ENCODE measurements around the gene GALNTL6. TPM values are rescaled to one million over a fixed set of nuclear protein-coding genes. Genes with fewer than 3 reads are reported as not detected.

GALNTL6 gene
- total RNA-seq, 8 experiments from 2014 or later, result 2.4 to 22.2 (median 14.2) TPM

- no peak overlapping the region for H3K4me3 ChIP-seq
- no peak overlapping the region for H3K27ac ChIP-seq
- WGBS, 10 experiments, result 60 to 100% (median 85%) methylated on average over 1 to 4 of the region's 4 CpGs
- H3K4me1 ChIP-seq (replicated peaks in 1 of 2), result peaks cover 0 to 2% of the 10 kb centered on the region in 2 donors
- no peak for ATAC-seq (replicated peaks in 6 of 8)
- in situ Hi-C loops (cut with MboI; ENCODE audit: low pct_unique_long_range_greater_than_20kb in 2 of 9, low sequenced_read_pairs in 9 of 9, unreplicated experiment in 9 of 9), result no loop called here
These were observed 1182.0 kb downstream of the GALNTL6 start for GRCh38 chr4:172995161-172995560.

GRCh38 chr4:172995704-172996103, 1182.5 kb downstream of the GALNTL6 start:
- no peak overlapping the region for H3K27ac ChIP-seq

GRCh38 chr4:172996571-172997216, 1183.5 kb downstream of the GALNTL6 start:
- H3K4me3 ChIP-seq, result no peak overlapping the region
- in situ Hi-C loops (cut with MboI; ENCODE audit: low pct_unique_long_range_greater_than_20kb in 2 of 9, low sequenced_read_pairs in 9 of 9, unreplicated experiment in 9 of 9), result no loop called here
- ATAC-seq (replicated peaks in 6 of 8), result peak in 7 of 8 experiments; percentile 42 to 93 (median 66)
- WGBS, 10 experiments, result 33 to 100% (median 80%) methylated on average over 1 to 4 of the region's 4 CpGs
- H3K4me1 ChIP-seq (replicated peaks in 1 of 2), result peaks cover 0 to 2% of the 10 kb centered on the region in 2 donors
- no peak overlapping the region for H3K27ac ChIP-seq

More at GRCh38 chr4:172995704-172996103, 1182.5 kb downstream of the GALNTL6 start:
- in situ Hi-C loops (cut with MboI; ENCODE audit: low pct_unique_long_range_greater_than_20kb in 2 of 9, low sequenced_read_pairs in 9 of 9, unreplicated experiment in 9 of 9), result no loop called here
- H3K4me1 ChIP-seq (replicated peaks in 1 of 2), result peaks cover 0 to 2% of the 10 kb centered on the region in 2 donors
- no peak for ATAC-seq (replicated peaks in 6 of 8)
- H3K4me3 ChIP-seq, result no peak overlapping the region
- 71 to 100% (median 86%) methylated on average over 1 of the region's 1 CpG; no CpG with 5 or more reads in 4 of the 10 experiments for WGBS, 10 experiments

GRCh38 chr4:172997217-172997609, 1184.0 kb downstream of the GALNTL6 start:
- no peak for ATAC-seq (replicated peaks in 6 of 8)
- Histone ChIP-seq H3K4me3 (no peak overlapping the region), H3K27ac (no peak overlapping the region), H3K4me1 (replicated peaks in 1 of 2) (peaks cover 0 to 2% of the 10 kb centered on the region in 2 donors)
- in situ Hi-C loops (cut with MboI; ENCODE audit: low pct_unique_long_range_greater_than_20kb in 2 of 9, low sequenced_read_pairs in 9 of 9, unreplicated experiment in 9 of 9), result no loop called here
- 52 to 100% (median 84%) methylated on average over 2 to 6 of the region's 6 CpGs; no CpG with 5 or more reads in 2 of the 10 experiments for WGBS, 10 experiments

- Histone ChIP-seq H3K4me1 (replicated peaks in 1 of 2) (peaks cover 0 to 2% of the 10 kb centered on the region in 2 donors), H3K27ac (no peak overlapping the region), H3K4me3 (no peak overlapping the region)
- in situ Hi-C loops (cut with MboI; ENCODE audit: low pct_unique_long_range_greater_than_20kb in 2 of 9, low sequenced_read_pairs in 9 of 9, unreplicated experiment in 9 of 9), result no loop called here
- ATAC-seq (replicated peaks in 6 of 8), result no peak
These were observed 1184.7 kb downstream of the GALNTL6 start for GRCh38 chr4:172997856-172998255.

DNA sequence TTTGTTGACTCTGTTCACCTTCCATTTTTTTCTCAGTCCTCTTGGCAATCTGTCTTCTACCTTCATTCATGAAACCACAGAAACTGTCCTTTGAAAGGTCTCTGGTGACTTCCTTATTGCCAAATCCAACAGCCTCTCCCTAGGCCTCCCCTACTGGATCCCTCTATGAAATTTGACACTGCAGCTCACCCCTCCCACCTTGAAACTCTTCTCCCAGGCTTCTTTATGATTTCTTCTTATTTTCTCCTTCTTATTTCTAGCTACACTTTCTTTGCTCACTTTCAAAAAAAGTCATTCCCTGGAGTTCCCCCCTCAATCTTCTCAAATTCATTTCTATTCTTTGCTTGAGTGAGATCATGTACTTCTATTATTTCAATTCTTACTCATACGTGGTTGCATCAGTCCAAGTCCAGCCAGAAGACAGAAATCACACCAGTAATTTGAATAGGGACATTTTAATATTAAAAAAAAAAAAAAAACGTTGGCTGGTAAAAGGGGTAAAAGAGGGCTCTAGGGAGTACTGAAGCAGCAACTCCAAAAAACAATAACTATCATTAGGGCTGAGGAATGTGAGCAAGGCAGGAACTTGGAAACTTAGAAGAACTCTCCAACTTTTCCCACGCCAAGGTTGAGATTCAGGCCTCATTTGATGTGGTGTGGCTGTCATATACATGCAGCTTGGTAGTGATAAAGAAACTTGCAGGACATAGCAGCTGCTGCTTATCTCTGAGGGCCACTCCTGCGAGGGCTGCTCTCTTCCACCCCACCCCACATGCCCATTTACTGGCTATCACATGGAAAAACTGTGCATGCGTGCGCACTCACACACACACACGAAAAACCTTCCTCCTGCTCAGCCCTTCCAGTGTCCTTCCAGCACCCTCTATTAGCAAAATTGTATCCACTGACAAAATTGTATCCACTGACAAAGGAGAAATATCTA, 1185.6 kb downstream of the GALNTL6 start:
- in situ Hi-C loops (cut with MboI; ENCODE audit: low pct_unique_long_range_greater_than_20kb in 2 of 9, low sequenced_read_pairs in 9 of 9, unreplicated experiment in 9 of 9), result no loop called here
- H3K4me3 ChIP-seq, result no peak overlapping the region
- no peak overlapping the region for H3K27ac ChIP-seq
- 0 to 98% (median 78%) methylated on average over 2 to 7 of the region's 7 CpGs for whole genome bisulfite sequencing, 10 experiments
- peaks cover 0 to 2% of the 10 kb centered on the region in 2 donors for H3K4me1 ChIP-seq (replicated peaks in 1 of 2)
- ATAC-seq (replicated peaks in 6 of 8), result peak in 4 of 8 experiments; percentile 56 to 92 (median 72)

GRCh38 chr4:173001571-173001970, 1188.4 kb downstream of the GALNTL6 start:
- Histone ChIP-seq H3K4me3 (no peak overlapping the region), H3K4me1 (replicated peaks in 1 of 2) (peaks cover 0 to 2% of the 10 kb centered on the region in 2 donors), H3K27ac (no peak overlapping the region)
- no peak for ATAC-seq (replicated peaks in 6 of 8)
- in situ Hi-C loops (cut with MboI; ENCODE audit: low pct_unique_long_range_greater_than_20kb in 2 of 9, low sequenced_read_pairs in 9 of 9, unreplicated experiment in 9 of 9), result loop anchor here in 6 of 9 experiments (25.0 kb wide), 4 partner anchors 261 to 1161 kb away; no protein-coding TSS in a partner anchor

DNA sequence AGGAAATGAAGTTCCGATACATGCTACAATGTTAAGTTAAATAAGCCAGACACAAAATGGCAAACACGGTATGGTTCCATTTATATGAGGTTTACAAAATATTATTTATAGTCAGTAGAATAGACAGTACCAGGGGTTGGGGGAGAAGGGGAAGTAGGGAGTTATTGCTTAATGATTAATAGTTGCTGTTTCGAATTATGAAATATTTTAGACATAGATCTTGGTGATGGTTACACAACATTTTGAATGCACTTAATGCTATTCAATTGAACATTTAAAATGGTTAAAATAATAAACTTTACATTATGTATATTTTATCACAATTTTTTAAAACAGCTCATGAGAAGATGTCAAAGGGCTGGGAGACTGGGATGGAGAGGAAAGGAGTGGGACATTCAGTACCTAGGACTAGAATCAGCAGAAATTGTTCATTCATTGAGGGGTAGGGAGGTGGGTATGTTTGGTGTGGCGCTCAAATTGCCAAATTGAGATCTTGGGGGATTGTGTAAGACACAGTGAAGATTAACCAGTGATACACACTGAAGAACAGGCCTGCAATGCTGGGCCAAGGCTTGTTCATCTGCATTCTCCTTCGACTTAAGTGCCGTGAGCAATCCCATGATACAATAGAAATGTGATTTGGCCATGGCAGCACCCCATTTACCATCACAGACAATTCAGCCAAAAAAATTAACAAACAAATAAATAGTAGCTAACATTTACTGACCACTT, 1189.8 kb downstream of the GALNTL6 start:
- in situ Hi-C loops (cut with MboI; ENCODE audit: low pct_unique_long_range_greater_than_20kb in 2 of 9, low sequenced_read_pairs in 9 of 9, unreplicated experiment in 9 of 9), result loop anchor here in 6 of 9 experiments (25.0 kb wide), 4 partner anchors 259 to 1159 kb away; no protein-coding TSS in a partner anchor
- Histone ChIP-seq H3K27ac (no peak overlapping the region), H3K4me1 (replicated peaks in 1 of 2) (peaks cover 0 to 2% of the 10 kb centered on the region in 2 donors), H3K4me3 (no peak overlapping the region)
- ATAC-seq (replicated peaks in 6 of 8), result no peak
- 57 to 100% (median 93%) methylated on average over 1 to 6 of the region's 6 CpGs for whole genome bisulfite sequencing, 10 experiments

- H3K4me3 ChIP-seq, result no peak overlapping the region
- 14 to 80% (median 66%) methylated on average over 1 to 3 of the region's 3 CpGs; no CpG with 5 or more reads in 1 of the 10 experiments for WGBS, 10 experiments
- H3K27ac ChIP-seq, result no peak overlapping the region
- no peak for ATAC-seq (replicated peaks in 6 of 8)
- H3K4me1 ChIP-seq (replicated peaks in 1 of 2), result no peaks in the 10 kb centered on the region
- in situ Hi-C loops (cut with MboI; ENCODE audit: low pct_unique_long_range_greater_than_20kb in 2 of 9, low sequenced_read_pairs in 9 of 9, unreplicated experiment in 9 of 9), result loop anchor here in 6 of 9 experiments (25.0 kb wide), 4 partner anchors 256 to 1156 kb away; no protein-coding TSS in a partner anchor
These were observed 1192.9 kb downstream of the GALNTL6 start for GRCh38 chr4:173005912-173006633.

- ATAC-seq (replicated peaks in 6 of 8), result no peak
- in situ Hi-C loops (cut with MboI; ENCODE audit: low pct_unique_long_range_greater_than_20kb in 2 of 9, low sequenced_read_pairs in 9 of 9, unreplicated experiment in 9 of 9), result loop anchor here in 6 of 9 experiments (25.0 kb wide), 4 partner anchors 254 to 1154 kb away; no protein-coding TSS in a partner anchor
- 10 to 94% (median 51%) methylated on average over 1 to 3 of the region's 3 CpGs; no CpG with 5 or more reads in 2 of the 10 experiments for WGBS, 10 experiments
These were observed 1195.2 kb downstream of the GALNTL6 start for GRCh38 chr4:173008436-173008835.

DNA sequence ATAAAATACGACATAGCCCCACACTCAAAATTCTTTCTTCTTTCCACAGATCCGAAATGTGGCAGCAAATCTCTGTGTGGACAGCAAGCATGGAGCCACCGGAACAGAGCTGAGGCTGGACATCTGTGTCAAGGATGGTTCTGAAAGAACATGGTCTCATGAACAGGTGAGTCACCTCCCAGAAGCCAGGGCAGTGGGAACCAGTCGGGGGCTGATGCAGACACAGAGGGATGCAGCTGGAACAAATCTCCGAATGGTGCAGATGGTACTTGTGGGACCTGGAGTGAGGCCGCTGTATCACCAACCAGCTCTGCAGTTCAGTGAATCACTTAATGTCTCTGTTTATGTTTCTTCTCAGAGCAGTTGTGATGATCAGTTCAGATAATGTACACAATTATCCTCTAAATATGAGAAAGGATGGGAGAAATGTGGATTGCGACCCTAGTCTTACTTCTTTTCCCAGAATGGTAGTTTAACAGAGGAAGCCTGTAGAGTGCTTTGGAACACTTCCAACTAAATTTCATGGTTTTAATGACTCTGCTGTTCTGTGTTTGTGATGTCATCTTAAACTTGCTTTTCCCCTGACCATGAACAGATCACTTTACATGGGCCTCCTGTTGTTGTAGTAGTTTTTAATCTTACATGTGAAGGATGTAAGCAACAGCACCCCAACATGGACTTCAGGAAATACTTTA, 1196.1 kb downstream of the GALNTL6 start:
- in situ Hi-C loops (cut with MboI; ENCODE audit: low pct_unique_long_range_greater_than_20kb in 2 of 9, low sequenced_read_pairs in 9 of 9, unreplicated experiment in 9 of 9), result loop anchor here in 6 of 9 experiments (25.0 kb wide), 4 partner anchors 253 to 1153 kb away; no protein-coding TSS in a partner anchor
- Histone ChIP-seq H3K4me3 (no peak overlapping the region), H3K4me1 (replicated peaks in 1 of 2) (peaks cover 3 to 13% of the 10 kb centered on the region in 2 donors), H3K27ac (no peak overlapping the region)
- ATAC-seq (replicated peaks in 6 of 8), result peak in 1 of 8 experiments; percentile 15
- 36 to 100% (median 92%) methylated on average over 1 to 5 of the region's 7 CpGs; no CpG with 5 or more reads in 1 of the 10 experiments for WGBS, 10 experiments

More at GRCh38 chr4:173008436-173008835, 1195.2 kb downstream of the GALNTL6 start:
- H3K27ac ChIP-seq, result no peak overlapping the region
- H3K4me3 ChIP-seq, result no peak overlapping the region
- peaks cover 0 to 5% of the 10 kb centered on the region in 2 donors for H3K4me1 ChIP-seq (replicated peaks in 1 of 2)

Data from motor neuron (in vitro differentiated cells).